ENCODE data around the gene PLP2.
A peak's percentile ranks its signal among the peaks of the same experiment; 100 is the strongest.
"Not testable (repeated sequence)": the region's sequence is repeated elsewhere in the genome, so short reads cannot be mapped to it uniquely, and the experiment has no call there.

Gene PLP2

GRCh38 chrX:49171752-49172279 lies at the start of gene PLP2:
TSS of gene PLP2 (plus strand) at chrX:49171898. CDS start at chrX:49172001, 103 bp downstream.
- peak; percentile 4 to 44 (median 18) for DNase-seq

DNA sequence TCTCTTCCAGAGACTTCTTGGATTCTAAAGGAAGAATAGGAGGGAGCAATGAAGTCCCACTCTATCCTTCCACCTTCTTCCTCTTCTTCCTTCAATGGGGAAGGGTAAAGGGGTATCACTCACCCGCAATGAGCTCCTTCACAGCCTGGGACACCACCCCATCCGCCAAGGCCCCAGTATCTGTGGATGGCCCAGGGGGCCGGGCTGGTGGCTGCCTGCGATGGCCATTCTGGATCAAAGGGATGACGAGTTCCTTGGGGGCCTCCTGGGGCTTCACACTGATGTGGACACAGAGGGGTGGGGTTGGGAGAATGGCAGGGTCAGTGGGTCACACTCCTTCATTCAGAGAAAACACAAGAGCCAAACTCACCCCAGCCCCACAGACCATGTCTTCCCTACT lies 49.2 kb upstream of the PLP2 start:
- DNase-seq = no peak

DNA sequence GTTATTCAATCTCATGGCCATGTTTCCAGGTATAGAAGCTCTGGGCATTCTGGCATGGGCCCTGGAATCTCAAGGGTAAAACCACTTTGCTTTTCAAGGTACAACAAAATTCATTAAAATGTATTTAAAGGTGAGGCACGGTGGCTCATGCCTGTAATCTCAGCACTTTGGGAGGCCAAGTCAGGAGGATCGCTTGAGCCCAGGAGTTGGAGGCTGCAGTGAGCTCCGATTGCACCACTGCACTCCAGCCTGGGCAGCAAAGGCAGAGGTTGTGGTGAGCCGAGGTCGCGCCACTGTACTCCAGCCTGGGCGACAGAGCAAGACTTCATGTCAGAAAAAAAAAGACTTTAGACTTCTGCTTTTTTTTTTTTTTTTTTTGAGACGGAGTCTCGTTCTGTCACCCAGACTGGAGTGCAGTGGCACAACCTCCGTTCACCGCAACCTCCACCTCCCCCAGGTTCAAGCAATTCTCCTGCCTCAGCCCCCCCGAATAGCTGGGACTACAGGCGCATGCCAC lies 43.9 kb upstream of the PLP2 start:
- DNase-seq = not testable (repeated sequence)

DNA sequence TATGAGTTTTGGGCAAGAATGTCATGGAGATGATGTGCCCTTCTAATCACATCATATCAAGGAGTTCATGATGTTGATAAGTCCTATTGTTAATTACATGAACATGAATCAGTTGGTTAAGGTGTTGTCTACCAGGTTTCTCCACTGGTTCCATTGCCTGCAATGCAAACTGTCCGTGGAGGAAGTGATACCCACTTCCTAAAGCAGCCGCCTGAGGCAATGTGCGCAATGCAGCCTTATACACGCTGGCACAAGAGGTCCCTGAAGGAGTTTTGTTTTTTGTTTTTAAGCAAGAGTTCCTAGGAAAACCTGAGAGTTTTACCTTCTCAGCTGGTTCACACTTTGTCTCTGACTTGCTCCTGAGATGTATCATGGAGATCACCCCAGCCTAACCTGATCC lies 42.3 kb upstream of the PLP2 start:
- no peak for DNase-seq

- DNase-seq = not testable (repeated sequence)
These were observed 39.4 kb upstream of the PLP2 start for GRCh38 chrX:49132275-49132674.

- no peak for DNase-seq
These were observed 37.9 kb upstream of the PLP2 start for GRCh38 chrX:49133759-49134158.

GRCh38 chrX:49137492-49137891 lies 34.2 kb upstream of the PLP2 start:
- no peak for DNase-seq

DNA sequence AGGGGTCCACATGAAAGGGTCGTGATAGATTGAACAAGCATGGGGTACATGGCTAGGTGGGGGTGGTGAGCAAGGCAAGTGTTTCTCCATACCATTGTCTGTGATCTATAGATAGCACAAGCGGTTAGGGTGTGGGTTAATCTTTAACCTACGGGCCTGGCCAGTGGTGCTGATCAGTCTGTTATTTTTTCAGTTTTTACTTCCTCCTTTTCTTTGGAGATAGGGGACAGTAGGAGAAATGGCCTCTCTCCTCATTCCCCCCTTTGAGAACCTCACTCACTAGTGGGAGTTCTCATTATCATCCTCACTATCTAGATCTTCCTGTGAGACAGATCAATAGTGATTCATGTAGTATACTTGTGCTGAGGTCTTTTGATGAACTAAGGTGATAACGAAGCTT lies 32.0 kb upstream of the PLP2 start:
- no peak for DNase-seq

GRCh38 chrX:49142264-49142663 lies 29.4 kb upstream of the PLP2 start:
- DNase-seq = not testable (repeated sequence)

GRCh38 chrX:49143154-49143553 lies 28.5 kb upstream of the PLP2 start:
- not testable (repeated sequence) for DNase-seq

DNA sequence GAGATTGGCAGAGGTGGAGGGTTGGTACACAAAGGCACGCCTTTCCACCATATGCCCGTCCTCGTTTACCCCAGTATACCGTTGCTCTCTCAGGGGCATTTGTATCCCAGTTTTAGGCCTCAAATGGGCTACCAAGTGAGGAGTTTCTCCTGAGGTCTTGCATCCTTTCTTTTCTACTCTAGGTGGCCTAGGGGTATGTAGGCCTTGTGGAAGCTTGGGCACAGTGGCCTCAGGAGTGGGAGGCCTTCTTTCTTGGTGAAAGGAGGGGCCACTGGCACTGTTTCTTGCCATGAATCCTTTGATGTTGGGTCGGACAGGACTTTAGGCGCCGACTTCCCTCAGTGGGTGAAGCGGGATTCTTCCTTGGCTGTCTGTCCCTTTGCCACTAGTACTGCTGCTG lies 24.4 kb upstream of the PLP2 start:
- no peak for DNase-seq

DNA sequence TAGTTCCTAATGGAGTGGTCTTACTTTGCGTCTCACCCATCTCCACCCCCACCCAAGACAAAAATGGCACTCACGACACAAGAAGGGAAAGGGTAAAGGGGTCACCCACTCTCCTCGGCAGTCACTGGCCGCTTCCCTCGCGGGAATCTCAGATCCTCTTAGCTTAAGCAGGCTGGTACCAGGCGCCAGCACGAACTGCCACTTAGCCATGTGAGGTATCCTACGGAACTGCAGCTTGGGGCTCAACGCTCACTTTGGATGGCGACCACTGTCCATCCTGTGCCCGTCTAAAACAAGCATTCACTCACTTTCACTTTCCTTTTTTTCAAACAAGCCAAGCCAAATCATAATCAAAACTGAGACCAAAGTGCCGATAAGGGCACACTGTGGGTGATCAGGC lies 23.8 kb upstream of the PLP2 start:
- DNase-seq = no peak

- not testable (repeated sequence) for DNase-seq
These were observed 23.2 kb upstream of the PLP2 start for GRCh38 chrX:49148390-49149100.

DNA sequence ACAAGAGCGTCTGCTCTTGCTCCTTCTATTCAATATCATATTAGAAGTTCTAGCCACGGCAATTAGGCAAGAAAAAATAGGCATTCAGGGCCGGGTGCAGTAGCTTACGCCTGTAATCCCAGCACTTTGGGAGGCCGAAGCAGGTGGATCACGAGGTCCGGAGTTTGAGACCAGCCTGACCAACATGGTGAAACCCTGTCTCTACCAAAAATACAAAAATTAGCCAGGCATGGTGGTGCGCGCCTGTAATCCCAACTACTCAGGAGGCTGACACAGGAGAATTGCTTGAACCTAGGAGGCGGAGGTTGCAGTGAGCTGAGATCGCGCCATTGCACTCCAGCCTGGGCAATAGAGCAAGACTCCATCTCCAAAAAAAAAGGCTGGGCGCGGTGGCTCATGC lies 22.4 kb upstream of the PLP2 start:
- DNase-seq = not testable (repeated sequence)

DNA sequence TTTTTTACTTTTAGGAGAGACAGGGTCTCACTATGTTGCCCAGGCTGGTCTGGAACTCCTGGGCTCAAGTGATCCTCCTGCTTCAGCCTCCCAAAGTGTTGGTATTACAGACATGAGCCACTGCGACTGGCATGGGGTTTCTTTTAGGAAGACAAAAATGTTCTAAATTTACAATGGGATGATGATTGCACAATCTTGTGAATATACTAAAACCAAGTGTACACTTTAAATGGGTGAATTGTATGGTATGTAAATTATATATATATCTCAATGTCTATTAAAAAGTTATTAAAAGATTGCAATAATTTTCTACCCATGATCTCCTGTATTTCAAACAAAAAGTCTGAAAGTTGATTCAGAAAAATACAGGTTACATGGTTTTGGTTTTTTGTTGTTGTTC lies 18.2 kb upstream of the PLP2 start:
- DNase-seq = no peak

- DNase-seq = no peak
These were observed 16.3 kb upstream of the PLP2 start for GRCh38 chrX:49155243-49155899.

- peak; percentile 43 to 84 (median 68) for DNase-seq
These were observed 15.5 kb upstream of the PLP2 start for GRCh38 chrX:49155900-49156837.

GRCh38 chrX:49157194-49157593 lies 14.5 kb upstream of the PLP2 start:
- DNase-seq = no peak

- DNase-seq = no peak
These were observed 10.8 kb upstream of the PLP2 start for GRCh38 chrX:49160908-49161307.

- DNase-seq = no peak
These were observed 10.1 kb upstream of the PLP2 start for GRCh38 chrX:49161632-49162031.

GRCh38 chrX:49162620-49163019 lies 9.1 kb upstream of the PLP2 start, which contains the start of gene MAGIX:
TSS of gene MAGIX (plus strand) at chrX:49162758. CDS start at chrX:49162890, 132 bp downstream.
- DNase-seq = no peak

DNA sequence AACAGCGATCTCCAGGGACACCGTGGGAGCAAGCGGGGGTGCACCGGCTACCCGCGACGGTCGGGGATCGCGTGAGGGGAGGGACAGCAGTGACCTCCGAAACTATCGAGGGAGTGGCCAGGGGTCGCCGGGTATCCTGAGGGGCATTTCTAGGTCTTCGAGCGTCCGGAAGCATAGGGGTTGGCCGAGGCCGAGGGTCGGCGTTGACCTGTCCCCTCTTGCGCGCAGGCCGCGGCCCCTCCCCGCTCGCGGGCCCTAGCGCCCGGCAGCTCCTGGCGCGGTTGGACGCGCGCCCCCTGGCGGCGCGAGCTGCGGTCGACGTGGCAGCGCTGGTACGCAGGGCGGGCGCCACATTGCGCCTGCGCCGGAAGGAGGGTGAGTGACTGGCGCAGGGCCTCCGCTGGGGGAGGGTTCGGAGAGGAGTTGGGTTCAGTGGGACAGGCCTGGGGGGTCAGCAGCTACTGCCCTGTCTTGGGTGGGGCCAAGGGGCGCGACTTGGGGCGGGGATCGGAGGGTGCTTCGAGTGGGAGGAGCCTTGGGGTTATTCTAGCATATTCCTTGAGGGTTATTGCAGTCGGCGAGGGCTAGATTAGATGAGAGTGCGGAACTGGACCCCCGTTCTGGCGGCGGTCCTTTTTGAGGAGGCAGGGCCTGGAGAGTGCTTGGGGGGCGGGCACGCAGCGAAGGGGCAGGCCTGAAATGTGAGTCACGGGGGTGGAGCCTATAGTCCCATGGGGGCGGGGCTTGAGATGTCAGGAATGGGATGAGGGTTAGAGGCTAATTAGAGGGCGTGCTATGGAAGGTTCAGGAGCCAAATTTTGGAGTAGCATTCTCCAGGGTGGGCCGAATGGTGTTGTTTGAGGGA lies 7.9 kb upstream of the PLP2 start:
- DNase-seq = peak; percentile 30 to 72 (median 46)

Measured in activated naive CD4-positive, alpha-beta T cell (primary cell).